HFFc6 (cell line): ENCODE results near the gene SERPINE3. TPM values are rescaled to one million over a fixed set of nuclear protein-coding genes. Genes with fewer than 3 reads are reported as not detected.

Experiments used
- DNase-seq: peaks from one replicate; pipeline ENCODE4 v3.0.0-alpha.2; 2018
- H3K27ac Mint-ChIP-seq: 2 replicates; pipeline ENCODE4 v1.8.0; 2020; ENCODE audit warnings: mild to moderate bottlenecking, mixed read lengths
- H3K27me3 Mint-ChIP-seq: 2 replicates; pipeline ENCODE4 v1.8.0; 2021; ENCODE audit warnings: mild to moderate bottlenecking, moderate library complexity, mixed read lengths; ENCODE audit not compliant: insufficient read depth
- H3K36me3 Mint-ChIP-seq: 2 replicates; pipeline ENCODE4 v1.8.0; 2021; ENCODE audit warnings: low read depth, mixed read lengths
- H3K4me1 Mint-ChIP-seq: 2 replicates; pipeline ENCODE4 v1.8.0; 2020; ENCODE audit warnings: low read depth, mixed read lengths
- H3K4me3 Mint-ChIP-seq: 2 replicates; pipeline ENCODE4 v1.8.0; 2020; ENCODE audit warnings: mild to moderate bottlenecking, moderate library complexity, mixed read lengths
- H3K9me3 Mint-ChIP-seq: 2 replicates; pipeline ENCODE4 v1.8.0; 2020; ENCODE audit warnings: mild to moderate bottlenecking, mixed read lengths
- total RNA-seq, 6 experiments: library from RNA; stranded (reverse); fragmentation: NEBNext Ultra II Directional; extraction: Animal tissue kit (Norgen Biotek cat#: 25700); gene quantifications; 2 replicates in 1 of 6; 3 replicates in 5 of 6; pipeline ENCODE4 v1.2.3, GENCODE V29; 2021
- TF ChIP-seq, protein P1 (sequence below): fragments of 200-600 bp; sonication (generic); IDR thresholded peaks from 2 replicates; pipeline ENCODE4 v1.5.0; 2021; ENCODE audit warnings: antibody characterized with exemption, mild to moderate bottlenecking

The SERPINE3 gene
- total RNA-seq, 6 experiments from 2014 or later: not detected

GRCh38 chr13:51346397-51346796 is 6.9 kb downstream of the SERPINE3 start:
- H3K27me3 Mint-ChIP-seq: peaks cover 2% of the 10 kb centered on the region; the same call in 1 of the 2 replicates
- peaks cover 6% of the 10 kb centered on the region for H3K36me3 Mint-ChIP-seq
- DNase-seq: no peak

DNA sequence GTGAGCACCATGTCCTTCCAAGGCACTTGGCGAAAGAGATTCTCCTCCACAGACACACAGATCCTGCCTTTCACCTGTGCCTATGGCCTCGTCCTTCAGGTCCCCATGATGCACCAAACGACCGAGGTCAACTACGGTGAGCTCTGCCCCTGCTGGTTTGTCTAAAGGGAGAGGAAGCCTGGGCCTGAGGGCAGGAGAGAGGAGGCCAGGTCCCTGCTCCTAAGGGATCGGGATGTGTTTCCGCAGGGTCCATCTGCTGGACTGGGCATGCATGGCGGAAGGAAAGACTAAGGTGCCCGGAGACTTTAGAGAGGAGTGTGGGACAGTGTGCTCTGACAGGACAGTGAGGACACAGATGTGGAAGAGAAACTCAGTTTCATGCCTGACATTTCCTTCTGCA is 7.6 kb downstream of the SERPINE3 start:
- H3K9me3 Mint-ChIP-seq: no peaks in the 10 kb centered on the region
- TF ChIP-seq, protein P1, sequence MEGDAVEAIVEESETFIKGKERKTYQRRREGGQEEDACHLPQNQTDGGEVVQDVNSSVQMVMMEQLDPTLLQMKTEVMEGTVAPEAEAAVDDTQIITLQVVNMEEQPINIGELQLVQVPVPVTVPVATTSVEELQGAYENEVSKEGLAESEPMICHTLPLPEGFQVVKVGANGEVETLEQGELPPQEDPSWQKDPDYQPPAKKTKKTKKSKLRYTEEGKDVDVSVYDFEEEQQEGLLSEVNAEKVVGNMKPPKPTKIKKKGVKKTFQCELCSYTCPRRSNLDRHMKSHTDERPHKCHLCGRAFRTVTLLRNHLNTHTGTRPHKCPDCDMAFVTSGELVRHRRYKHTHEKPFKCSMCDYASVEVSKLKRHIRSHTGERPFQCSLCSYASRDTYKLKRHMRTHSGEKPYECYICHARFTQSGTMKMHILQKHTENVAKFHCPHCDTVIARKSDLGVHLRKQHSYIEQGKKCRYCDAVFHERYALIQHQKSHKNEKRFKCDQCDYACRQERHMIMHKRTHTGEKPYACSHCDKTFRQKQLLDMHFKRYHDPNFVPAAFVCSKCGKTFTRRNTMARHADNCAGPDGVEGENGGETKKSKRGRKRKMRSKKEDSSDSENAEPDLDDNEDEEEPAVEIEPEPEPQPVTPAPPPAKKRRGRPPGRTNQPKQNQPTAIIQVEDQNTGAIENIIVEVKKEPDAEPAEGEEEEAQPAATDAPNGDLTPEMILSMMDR: no peak
- peaks cover 19% of the 10 kb centered on the region for H3K4me1 Mint-ChIP-seq
- peaks cover 6% of the 10 kb centered on the region for H3K36me3 Mint-ChIP-seq
- DNase-seq: no peak
- H3K27ac Mint-ChIP-seq: no peak overlapping the region
- H3K4me3 Mint-ChIP-seq: no peak overlapping the region
- peaks cover 2% of the 10 kb centered on the region; the same call in 1 of the 2 replicates for H3K27me3 Mint-ChIP-seq

More at GRCh38 chr13:51346397-51346796, 6.9 kb downstream of the SERPINE3 start:
- Mint-ChIP-seq H3K4me1 (peaks cover 22% of the 10 kb centered on the region), H3K27ac (no peak overlapping the region), H3K4me3 (no peak overlapping the region; the same call in 1 of the 2 replicates), H3K9me3 (no peaks in the 10 kb centered on the region)
- TF ChIP-seq, protein P1: no peak

DNA sequence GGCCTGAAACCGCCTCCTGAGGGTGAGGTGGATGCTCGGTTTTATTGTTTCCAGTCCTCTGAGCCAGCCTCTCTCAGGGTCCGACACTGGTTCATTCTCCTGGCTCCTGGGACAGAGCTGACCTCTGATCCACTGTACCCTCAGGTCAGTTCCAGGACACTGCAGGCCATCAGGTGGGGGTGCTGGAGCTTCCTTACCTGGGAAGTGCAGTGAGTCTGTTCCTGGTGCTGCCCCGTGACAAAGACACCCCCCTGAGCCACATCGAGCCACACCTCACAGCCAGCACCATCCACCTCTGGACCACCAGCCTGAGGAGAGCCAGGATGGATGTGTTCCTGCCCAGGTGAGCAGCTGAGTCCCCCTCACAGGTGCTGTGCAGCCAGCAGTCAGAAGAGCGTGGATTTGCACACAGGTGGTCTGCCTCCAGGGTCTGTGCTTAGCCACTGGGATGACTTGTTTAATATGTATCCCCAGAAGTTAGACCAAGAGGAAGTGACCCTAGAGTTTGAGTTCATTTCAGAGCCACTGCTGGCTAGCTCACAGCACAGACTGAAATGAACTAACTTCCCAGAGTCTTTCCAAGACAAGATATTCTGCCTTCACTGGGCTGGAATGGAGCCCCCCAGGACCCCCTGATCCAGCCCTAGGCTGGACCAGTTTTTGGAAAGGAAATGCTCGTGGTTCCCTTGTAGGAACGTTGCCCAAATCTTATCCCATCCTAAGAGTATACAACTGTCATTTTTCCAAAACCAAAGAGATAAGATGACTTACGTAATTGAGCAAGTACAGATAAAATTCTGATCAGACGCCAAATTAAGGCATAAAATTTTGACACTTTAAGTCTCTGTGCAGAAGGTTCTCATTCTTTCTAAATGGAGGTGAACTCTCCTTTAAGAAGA is 8.8 kb downstream of the SERPINE3 start:
- Mint-ChIP-seq H3K36me3 (peaks cover 12% of the 10 kb centered on the region), H3K4me1 (peaks cover 7% of the 10 kb centered on the region), H3K27me3 (peaks cover 2% of the 10 kb centered on the region; the same call in 1 of the 2 replicates), H3K4me3 (no peak overlapping the region), H3K9me3 (no peaks in the 10 kb centered on the region), H3K27ac (no peak overlapping the region)
- DNase-seq: no peak
- TF ChIP-seq, protein P1: no peak

- Mint-ChIP-seq H3K27me3 (peaks cover 2% of the 10 kb centered on the region; the same call in 1 of the 2 replicates), H3K9me3 (no peaks in the 10 kb centered on the region), H3K4me3 (no peak overlapping the region), H3K36me3 (peaks cover 12% of the 10 kb centered on the region), H3K27ac (no peak overlapping the region), H3K4me1 (peaks cover under 1% of the 10 kb centered on the region; the same call in 1 of the 2 replicates)
- DNase-seq: no peak
- TF ChIP-seq, protein P1: no peak
Observed at GRCh38 chr13:51349016-51349415, 9.5 kb downstream of the SERPINE3 start.

DNA sequence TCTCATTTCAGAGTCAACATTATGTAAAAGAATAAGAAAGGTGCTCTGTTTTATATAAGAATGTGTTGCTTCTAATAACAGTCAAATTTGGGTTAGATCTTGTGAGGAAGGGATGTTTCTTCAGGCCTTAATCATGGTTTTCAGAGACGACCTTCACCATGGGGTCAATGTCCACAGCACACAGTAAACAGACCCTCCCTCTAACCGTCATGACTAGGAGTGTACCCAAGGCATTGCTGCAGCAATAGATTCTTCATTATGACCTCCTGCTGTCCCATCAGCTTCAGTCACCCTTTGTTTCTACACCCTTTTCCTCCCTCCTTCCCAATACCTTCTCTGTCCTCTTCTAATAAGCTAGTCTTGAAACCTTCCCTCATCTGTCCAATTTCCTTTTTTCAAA is 15.7 kb downstream of the SERPINE3 start:
- H3K27ac Mint-ChIP-seq: no peak overlapping the region
- H3K4me1 Mint-ChIP-seq: no peaks in the 10 kb centered on the region
- TF ChIP-seq, protein P1: no peak
- no peak overlapping the region for H3K4me3 Mint-ChIP-seq
- H3K36me3 Mint-ChIP-seq: peaks cover 34% of the 10 kb centered on the region
- H3K9me3 Mint-ChIP-seq: no peaks in the 10 kb centered on the region
- DNase-seq: no peak
- H3K27me3 Mint-ChIP-seq: no peaks in the 10 kb centered on the region
